Mononuclear cell (primary cell): ENCODE data around the gene RYK. TPM values are rescaled to one million over a fixed set of nuclear protein-coding genes. Genes with fewer than 3 reads are reported as not detected.

Experiments used
- H3K27me3 ChIP-seq: 2 replicates; pipeline ENCODE4 v1.6.0; 2011; ENCODE audit warnings: low read length, control low read depth; ENCODE audit not compliant: insufficient read depth
- H3K4me1 ChIP-seq: 2 replicates; pipeline ENCODE4 v1.5.1; 2011; ENCODE audit warnings: mild to moderate bottlenecking, low read length, control low read depth; ENCODE audit not compliant: insufficient read depth
- H3K4me3 ChIP-seq: 2 replicates; pipeline ENCODE4 v1.5.1; 2011; ENCODE audit warnings: mild to moderate bottlenecking, low read length, moderate library complexity
- H3K9me3 ChIP-seq: 2 replicates; pipeline ENCODE4 v1.5.1; 2011; ENCODE audit warnings: low read depth, mild to moderate bottlenecking, control low read depth, low read length
- total RNA-seq: library from RNA; depleted of rRNA; stranded (reverse); fragments of >200 nt; gene quantifications from one replicate; pipeline ENCODE4 v1.2.3, GENCODE V29; 2012

Gene RYK
- total RNA-seq, 1 donor: 107 TPM

GRCh38 chr3:134161898-134162615 lies 88.6 kb downstream of the RYK start:
- no peaks in the 10 kb centered on the region for H3K4me1 ChIP-seq

GRCh38 chr3:134155446-134155845 lies 95.2 kb downstream of the RYK start:
- Histone ChIP-seq H3K9me3 (no peaks in the 10 kb centered on the region), H3K4me1 (no peaks in the 10 kb centered on the region), H3K27me3 (no peaks in the 10 kb centered on the region), H3K4me3 (no peak overlapping the region)

More at GRCh38 chr3:134161898-134162615, 88.6 kb downstream of the RYK start:
- Histone ChIP-seq H3K27me3 (no peaks in the 10 kb centered on the region), H3K9me3 (no peaks in the 10 kb centered on the region), H3K4me3 (no peak overlapping the region)

GRCh38 chr3:134153761-134154160 lies 96.9 kb downstream of the RYK start:
- Histone ChIP-seq H3K27me3 (no peaks in the 10 kb centered on the region), H3K4me3 (no peak overlapping the region), H3K9me3 (no peaks in the 10 kb centered on the region), H3K4me1 (no peaks in the 10 kb centered on the region)

GRCh38 chr3:134150476-134150875 lies 100.2 kb downstream of the RYK start:
- Histone ChIP-seq H3K9me3 (no peaks in the 10 kb centered on the region), H3K27me3 (no peaks in the 10 kb centered on the region), H3K4me1 (no peaks in the 10 kb centered on the region), H3K4me3 (no peak overlapping the region)

- no peaks in the 10 kb centered on the region for H3K9me3 ChIP-seq
- H3K4me1 ChIP-seq: no peaks in the 10 kb centered on the region
- no peak overlapping the region for H3K4me3 ChIP-seq
- H3K27me3 ChIP-seq: no peaks in the 10 kb centered on the region
Observed at GRCh38 chr3:134149286-134149685, 101.4 kb downstream of the RYK start.

GRCh38 chr3:134148534-134148933 lies 102.1 kb downstream of the RYK start:
- H3K4me3 ChIP-seq: no peak overlapping the region
- no peaks in the 10 kb centered on the region for H3K27me3 ChIP-seq
- no peaks in the 10 kb centered on the region for H3K4me1 ChIP-seq
- no peaks in the 10 kb centered on the region for H3K9me3 ChIP-seq

- Histone ChIP-seq H3K4me3 (no peak overlapping the region), H3K27me3 (no peaks in the 10 kb centered on the region), H3K4me1 (no peaks in the 10 kb centered on the region), H3K9me3 (no peaks in the 10 kb centered on the region)
Observed at GRCh38 chr3:134147411-134147810, 103.2 kb downstream of the RYK start.

GRCh38 chr3:134146666-134147065 lies 104.0 kb downstream of the RYK start:
- no peaks in the 10 kb centered on the region for H3K27me3 ChIP-seq
- H3K4me3 ChIP-seq: no peak overlapping the region
- no peaks in the 10 kb centered on the region for H3K9me3 ChIP-seq
- H3K4me1 ChIP-seq: no peaks in the 10 kb centered on the region

- H3K27me3 ChIP-seq: no peaks in the 10 kb centered on the region
- H3K4me1 ChIP-seq: no peaks in the 10 kb centered on the region
- no peaks in the 10 kb centered on the region for H3K9me3 ChIP-seq
- H3K4me3 ChIP-seq: no peak overlapping the region
Observed at GRCh38 chr3:134145183-134145582, 105.5 kb downstream of the RYK start.

GRCh38 chr3:134144694-134145093 lies 106.0 kb downstream of the RYK start:
- Histone ChIP-seq H3K4me1 (no peaks in the 10 kb centered on the region), H3K9me3 (no peaks in the 10 kb centered on the region), H3K4me3 (no peak overlapping the region), H3K27me3 (no peaks in the 10 kb centered on the region)

- no peaks in the 10 kb centered on the region for H3K9me3 ChIP-seq
Observed at GRCh38 chr3:134143828-134144401, 106.7 kb downstream of the RYK start.

GRCh38 chr3:134136604-134137003 lies 114.1 kb downstream of the RYK start:
- Histone ChIP-seq H3K9me3 (no peaks in the 10 kb centered on the region), H3K4me1 (no peaks in the 10 kb centered on the region), H3K27me3 (no peaks in the 10 kb centered on the region), H3K4me3 (no peak overlapping the region)

More at GRCh38 chr3:134143828-134144401, 106.7 kb downstream of the RYK start:
- Histone ChIP-seq H3K4me1 (no peaks in the 10 kb centered on the region), H3K4me3 (no peak overlapping the region), H3K27me3 (no peaks in the 10 kb centered on the region)

GRCh38 chr3:134134698-134135415 lies 115.8 kb downstream of the RYK start:
- Histone ChIP-seq H3K4me1 (no peaks in the 10 kb centered on the region), H3K27me3 (no peaks in the 10 kb centered on the region), H3K4me3 (no peak overlapping the region), H3K9me3 (no peaks in the 10 kb centered on the region)

GRCh38 chr3:134134240-134134639 lies 116.4 kb downstream of the RYK start:
- no peaks in the 10 kb centered on the region for H3K9me3 ChIP-seq
- H3K27me3 ChIP-seq: no peaks in the 10 kb centered on the region
- no peak overlapping the region for H3K4me3 ChIP-seq
- no peaks in the 10 kb centered on the region for H3K4me1 ChIP-seq

- Histone ChIP-seq H3K4me3 (no peak overlapping the region), H3K9me3 (no peaks in the 10 kb centered on the region), H3K4me1 (no peaks in the 10 kb centered on the region), H3K27me3 (no peaks in the 10 kb centered on the region)
Observed at GRCh38 chr3:134132961-134133360, 117.7 kb downstream of the RYK start.
